ENCODE data around the gene UBD.

DNA sequence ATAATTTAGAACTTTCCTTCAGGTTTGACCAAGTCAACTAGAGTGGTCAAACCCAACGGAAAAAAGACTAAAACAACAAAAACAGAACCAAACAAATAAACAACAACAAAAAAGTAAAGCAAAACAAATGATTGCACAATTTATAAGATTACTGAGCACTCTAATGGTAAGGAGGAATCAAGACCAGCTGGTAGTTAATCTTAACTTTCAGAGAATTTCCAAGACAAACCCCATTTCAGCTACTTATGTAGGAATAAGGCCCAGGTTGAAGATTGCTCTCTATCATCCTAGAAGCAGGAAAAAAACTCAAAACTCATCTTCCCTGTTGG lies 34.3 kb downstream of the UBD start:
- TF ChIP-seq ETV6 (CRISPR knock-in tag; conservative IDR thresholded peaks at IDR 0.05) (no peak), ZNF788 (CRISPR knock-in tag; IDR thresholded peaks at IDR 0.05; ENCODE audit: borderline replicate concordance) (no peak)
- TF ChIP-seq, protein P1, sequence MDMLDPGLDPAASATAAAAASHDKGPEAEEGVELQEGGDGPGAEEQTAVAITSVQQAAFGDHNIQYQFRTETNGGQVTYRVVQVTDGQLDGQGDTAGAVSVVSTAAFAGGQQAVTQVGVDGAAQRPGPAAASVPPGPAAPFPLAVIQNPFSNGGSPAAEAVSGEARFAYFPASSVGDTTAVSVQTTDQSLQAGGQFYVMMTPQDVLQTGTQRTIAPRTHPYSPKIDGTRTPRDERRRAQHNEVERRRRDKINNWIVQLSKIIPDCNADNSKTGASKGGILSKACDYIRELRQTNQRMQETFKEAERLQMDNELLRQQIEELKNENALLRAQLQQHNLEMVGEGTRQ (IDR thresholded peaks at IDR 0.05; ENCODE audit: low read depth, low read length), result no peak
- TF ChIP-seq, protein P1 (CRISPR knock-in tag; IDR thresholded peaks at IDR 0.05; ENCODE audit: borderline replicate concordance), result no peak
- TF ChIP-seq, protein P2, sequence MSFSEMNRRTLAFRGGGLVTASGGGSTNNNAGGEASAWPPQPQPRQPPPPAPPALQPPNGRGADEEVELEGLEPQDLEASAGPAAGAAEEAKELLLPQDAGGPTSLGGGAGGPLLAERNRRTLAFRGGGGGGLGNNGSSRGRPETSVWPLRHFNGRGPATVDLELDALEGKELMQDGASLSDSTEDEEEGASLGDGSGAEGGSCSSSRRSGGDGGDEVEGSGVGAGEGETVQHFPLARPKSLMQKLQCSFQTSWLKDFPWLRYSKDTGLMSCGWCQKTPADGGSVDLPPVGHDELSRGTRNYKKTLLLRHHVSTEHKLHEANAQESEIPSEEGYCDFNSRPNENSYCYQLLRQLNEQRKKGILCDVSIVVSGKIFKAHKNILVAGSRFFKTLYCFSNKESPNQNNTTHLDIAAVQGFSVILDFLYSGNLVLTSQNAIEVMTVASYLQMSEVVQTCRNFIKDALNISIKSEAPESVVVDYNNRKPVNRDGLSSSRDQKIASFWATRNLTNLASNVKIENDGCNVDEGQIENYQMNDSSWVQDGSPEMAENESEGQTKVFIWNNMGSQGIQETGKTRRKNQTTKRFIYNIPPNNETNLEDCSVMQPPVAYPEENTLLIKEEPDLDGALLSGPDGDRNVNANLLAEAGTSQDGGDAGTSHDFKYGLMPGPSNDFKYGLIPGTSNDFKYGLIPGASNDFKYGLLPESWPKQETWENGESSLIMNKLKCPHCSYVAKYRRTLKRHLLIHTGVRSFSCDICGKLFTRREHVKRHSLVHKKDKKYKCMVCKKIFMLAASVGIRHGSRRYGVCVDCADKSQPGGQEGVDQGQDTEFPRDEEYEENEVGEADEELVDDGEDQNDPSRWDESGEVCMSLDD (CRISPR knock-in tag; IDR thresholded peaks at IDR 0.05; ENCODE audit: borderline replicate concordance), result no peak

Measured in HepG2 (cell line).